ENCODE results near the gene ZSCAN5A.

DNA sequence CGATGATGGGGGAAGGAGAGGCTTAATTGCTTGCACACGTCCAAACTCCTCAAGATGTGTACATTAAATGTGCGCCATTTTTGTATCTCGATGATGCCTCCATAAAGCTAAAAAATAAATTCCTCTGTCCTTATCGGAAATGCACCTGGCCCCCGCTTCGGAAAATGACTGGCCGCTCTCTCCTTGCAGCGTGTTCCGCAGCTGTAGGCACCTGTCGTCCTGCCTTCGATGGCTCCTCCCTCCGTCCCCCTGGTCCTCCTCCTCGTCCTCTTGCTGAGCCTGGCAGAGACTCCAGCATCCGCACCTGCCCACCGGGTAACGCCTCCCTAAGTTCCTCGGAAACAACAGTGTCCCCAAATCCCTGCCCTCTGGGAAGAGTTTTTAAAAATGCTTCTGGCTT lies 137.8 kb downstream of the ZSCAN5A start:
- TF ChIP-seq ESRRA (CRISPR knock-in tag; IDR thresholded peaks at IDR 0.05; ENCODE audit: borderline replicate concordance): no peak
- TF ChIP-seq ELF4 (CRISPR knock-in tag; IDR thresholded peaks at IDR 0.05; ENCODE audit: low read depth): no peak
- TF ChIP-seq ZNF121 (CRISPR knock-in tag; IDR thresholded peaks at IDR 0.05): no peak
- TF ChIP-seq, protein P1, sequence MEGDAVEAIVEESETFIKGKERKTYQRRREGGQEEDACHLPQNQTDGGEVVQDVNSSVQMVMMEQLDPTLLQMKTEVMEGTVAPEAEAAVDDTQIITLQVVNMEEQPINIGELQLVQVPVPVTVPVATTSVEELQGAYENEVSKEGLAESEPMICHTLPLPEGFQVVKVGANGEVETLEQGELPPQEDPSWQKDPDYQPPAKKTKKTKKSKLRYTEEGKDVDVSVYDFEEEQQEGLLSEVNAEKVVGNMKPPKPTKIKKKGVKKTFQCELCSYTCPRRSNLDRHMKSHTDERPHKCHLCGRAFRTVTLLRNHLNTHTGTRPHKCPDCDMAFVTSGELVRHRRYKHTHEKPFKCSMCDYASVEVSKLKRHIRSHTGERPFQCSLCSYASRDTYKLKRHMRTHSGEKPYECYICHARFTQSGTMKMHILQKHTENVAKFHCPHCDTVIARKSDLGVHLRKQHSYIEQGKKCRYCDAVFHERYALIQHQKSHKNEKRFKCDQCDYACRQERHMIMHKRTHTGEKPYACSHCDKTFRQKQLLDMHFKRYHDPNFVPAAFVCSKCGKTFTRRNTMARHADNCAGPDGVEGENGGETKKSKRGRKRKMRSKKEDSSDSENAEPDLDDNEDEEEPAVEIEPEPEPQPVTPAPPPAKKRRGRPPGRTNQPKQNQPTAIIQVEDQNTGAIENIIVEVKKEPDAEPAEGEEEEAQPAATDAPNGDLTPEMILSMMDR (IDR thresholded peaks at IDR 0.05): no peak
- TF ChIP-seq, protein P2, sequence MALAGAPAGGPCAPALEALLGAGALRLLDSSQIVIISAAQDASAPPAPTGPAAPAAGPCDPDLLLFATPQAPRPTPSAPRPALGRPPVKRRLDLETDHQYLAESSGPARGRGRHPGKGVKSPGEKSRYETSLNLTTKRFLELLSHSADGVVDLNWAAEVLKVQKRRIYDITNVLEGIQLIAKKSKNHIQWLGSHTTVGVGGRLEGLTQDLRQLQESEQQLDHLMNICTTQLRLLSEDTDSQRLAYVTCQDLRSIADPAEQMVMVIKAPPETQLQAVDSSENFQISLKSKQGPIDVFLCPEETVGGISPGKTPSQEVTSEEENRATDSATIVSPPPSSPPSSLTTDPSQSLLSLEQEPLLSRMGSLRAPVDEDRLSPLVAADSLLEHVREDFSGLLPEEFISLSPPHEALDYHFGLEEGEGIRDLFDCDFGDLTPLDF (CRISPR knock-in tag; IDR thresholded peaks at IDR 0.05): no peak
- no peak for TF ChIP-seq CDX4 (CRISPR knock-in tag; IDR thresholded peaks at IDR 0.05; ENCODE audit: borderline replicate concordance)
- TF ChIP-seq TEAD4 (CRISPR knock-in tag; IDR thresholded peaks at IDR 0.05): no peak
- no peak for TF ChIP-seq NFYB (CRISPR knock-in tag; conservative IDR thresholded peaks at IDR 0.05; ENCODE audit: low read depth)
- TF ChIP-seq, protein P3, sequence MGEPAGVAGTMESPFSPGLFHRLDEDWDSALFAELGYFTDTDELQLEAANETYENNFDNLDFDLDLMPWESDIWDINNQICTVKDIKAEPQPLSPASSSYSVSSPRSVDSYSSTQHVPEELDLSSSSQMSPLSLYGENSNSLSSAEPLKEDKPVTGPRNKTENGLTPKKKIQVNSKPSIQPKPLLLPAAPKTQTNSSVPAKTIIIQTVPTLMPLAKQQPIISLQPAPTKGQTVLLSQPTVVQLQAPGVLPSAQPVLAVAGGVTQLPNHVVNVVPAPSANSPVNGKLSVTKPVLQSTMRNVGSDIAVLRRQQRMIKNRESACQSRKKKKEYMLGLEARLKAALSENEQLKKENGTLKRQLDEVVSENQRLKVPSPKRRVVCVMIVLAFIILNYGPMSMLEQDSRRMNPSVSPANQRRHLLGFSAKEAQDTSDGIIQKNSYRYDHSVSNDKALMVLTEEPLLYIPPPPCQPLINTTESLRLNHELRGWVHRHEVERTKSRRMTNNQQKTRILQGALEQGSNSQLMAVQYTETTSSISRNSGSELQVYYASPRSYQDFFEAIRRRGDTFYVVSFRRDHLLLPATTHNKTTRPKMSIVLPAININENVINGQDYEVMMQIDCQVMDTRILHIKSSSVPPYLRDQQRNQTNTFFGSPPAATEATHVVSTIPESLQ (CRISPR knock-in tag; IDR thresholded peaks at IDR 0.05): no peak
- TF ChIP-seq CREB1 (CRISPR knock-in tag; IDR thresholded peaks at IDR 0.05): no peak

Data from WTC11 (cell line).